SK-N-MC (cell line): ENCODE measurements around the gene CCK.

Source experiments
- EZH2 ChIP-seq: fragments of 200-600 bp; sonication (generic); IDR thresholded peaks from one replicate; pipeline ENCODE4 v1.6.1; 2017; ENCODE audit warnings: antibody characterized with exemption
- POLR2AphosphoS5 ChIP-seq: IDR thresholded peaks from 2 replicates; pipeline ENCODE4 v1.6.1; 2012; ENCODE audit warnings: mild to moderate bottlenecking, low read depth, low read length, borderline replicate concordance

DNA sequence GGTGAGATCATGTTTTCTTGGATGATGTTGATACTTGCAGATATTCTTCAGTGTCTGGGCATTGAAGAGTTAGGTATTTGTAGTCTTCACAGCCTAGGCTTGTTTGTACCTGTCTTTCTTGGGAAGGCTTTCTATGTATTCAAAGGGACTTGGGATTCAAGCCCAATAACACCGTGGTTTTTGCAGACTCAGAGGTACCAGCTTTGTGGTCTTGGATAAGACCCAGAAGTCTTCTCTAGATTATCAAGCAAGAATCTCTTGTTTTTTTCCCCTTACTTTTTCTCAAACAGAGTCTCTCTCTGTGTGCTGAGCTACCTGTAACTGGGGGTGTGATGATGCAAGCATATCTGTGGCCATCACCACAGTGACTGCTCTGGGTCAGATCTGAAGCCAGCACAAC, 42.7 kb upstream of the CCK start:
- TF ChIP-seq POLR2AphosphoS5 (no peak), EZH2 (no peak)
